SU-DHL-6 (cell line): ENCODE results near the gene JPH3.

Source experiments
- H2AFZ ChIP-seq: fragments of 200-600 bp; sonication (generic); 2 replicates; pipeline ENCODE4 v1.6.1; 2014; ENCODE audit warnings: low read depth, mild to moderate bottlenecking, moderate library complexity, mixed read lengths, antibody characterized with exemption, low read length; ENCODE audit not compliant: severe bottlenecking
- H3F3A ChIP-seq: fragments of 200-600 bp; shearing (Covaris generic); 2 replicates; pipeline ENCODE4 v1.6.0; 2016; ENCODE audit warnings: antibody characterized with exemption, mild to moderate bottlenecking; ENCODE audit not compliant: insufficient read depth
- H3K27ac ChIP-seq: fragments of 200-600 bp; sonication (generic); 2 replicates; pipeline ENCODE4 v1.5.1; 2016; ENCODE audit warnings: low read depth, mild to moderate bottlenecking, low read length, moderate library complexity, mixed read lengths
- H3K27me3 ChIP-seq: fragments of 200-600 bp; sonication (generic), shearing (Covaris generic); 2 replicates; pipeline ENCODE4 v1.6.0; 2014; ENCODE audit warnings: mild to moderate bottlenecking, low read length
- H3K36me3 ChIP-seq: fragments of 200-600 bp; sonication (generic); 2 replicates; pipeline ENCODE4 v1.6.1; 2014; ENCODE audit warnings: mild to moderate bottlenecking, low read length, mixed read lengths
- H3K4me2 ChIP-seq: fragments of 300-600, 200-600 bp; shearing (Covaris generic), sonication (generic); 2 replicates; pipeline ENCODE4 v1.6.0; 2014; ENCODE audit warnings: low read length, low read depth, mild to moderate bottlenecking; ENCODE audit not compliant: poor library complexity, severe bottlenecking
- H3K4me3 ChIP-seq: fragments of 200-600 bp; sonication (generic); 2 replicates; pipeline ENCODE4 v1.5.1; 2014; ENCODE audit warnings: antibody characterized with exemption, low read length, mild to moderate bottlenecking, mixed read lengths; ENCODE audit not compliant: insufficient read depth, poor library complexity, severe bottlenecking
- H3K79me2 ChIP-seq: fragments of 200-600 bp; sonication (generic); 2 replicates; pipeline ENCODE4 v1.6.1; 2014; ENCODE audit warnings: mild to moderate bottlenecking, low read length, moderate library complexity; ENCODE audit not compliant: insufficient read depth
- H3K9ac ChIP-seq: fragments of 200-600 bp; sonication (generic); 2 replicates; pipeline ENCODE4 v1.7.0; 2014; ENCODE audit warnings: mild to moderate bottlenecking, low read length
- H3K9me2 ChIP-seq: fragments of 200-600 bp; sonication (generic); replicated peaks from 2 replicates; pipeline ENCODE4 v1.6.1; 2014; ENCODE audit warnings: low read length; ENCODE audit not compliant: insufficient read depth
- H3K9me3 ChIP-seq: fragments of 200-600 bp; sonication (generic); 2 replicates; pipeline ENCODE4 v1.6.1; 2014; ENCODE audit warnings: low read length, mixed read lengths; ENCODE audit not compliant: insufficient read depth
- H4K20me1 ChIP-seq: fragments of 200-600 bp; sonication (generic); 2 replicates; pipeline ENCODE4 v1.6.1; 2014; ENCODE audit warnings: low read depth, mild to moderate bottlenecking, antibody characterized with exemption, low read length, moderate library complexity, mixed read lengths
- EZH2phosphoT487 ChIP-seq: fragments of 200-600 bp; sonication (generic), shearing (Covaris generic); conservative IDR thresholded peaks from 2 replicates; pipeline ENCODE4 v1.6.1; 2018; ENCODE audit warnings: mild to moderate bottlenecking, antibody characterized with exemption, low read length, moderate library complexity, mixed read lengths
- TF ChIP-seq, protein P1 (sequence below): fragments of 200-600 bp; sonication (generic); IDR thresholded peaks from one replicate; pipeline ENCODE4 v1.5.1; 2017; ENCODE audit warnings: antibody characterized with exemption, mild to moderate bottlenecking, low read length, moderate library complexity; ENCODE audit not compliant: insufficient read depth, poor library complexity, severe bottlenecking

The JPH3 gene

DNA sequence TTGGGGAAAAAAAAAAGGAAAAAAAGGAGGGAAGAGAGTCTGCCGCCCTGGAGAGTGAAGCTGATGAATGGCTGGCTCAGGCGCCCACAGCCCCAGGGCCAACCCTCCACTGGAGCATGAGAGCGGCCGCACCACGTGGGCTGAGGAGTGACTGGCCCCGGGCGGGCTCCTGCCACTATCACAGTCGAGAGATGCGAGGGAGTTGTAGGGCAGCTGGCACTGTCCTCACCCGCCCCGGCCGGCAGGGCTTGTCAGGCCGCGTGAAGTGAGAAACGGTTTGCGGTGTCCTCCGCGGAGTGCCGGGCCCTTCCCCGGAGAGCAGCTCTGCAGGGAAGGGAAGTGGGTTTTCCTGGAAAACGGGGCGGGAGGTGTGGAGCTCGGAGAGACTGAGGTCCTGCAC lies 45.9 kb downstream of the JPH3 start:
- no peaks in the 10 kb centered on the region for H3K9me3 ChIP-seq
- no peak overlapping the region for H3K4me2 ChIP-seq
- H3K36me3 ChIP-seq = no peaks in the 10 kb centered on the region
- no peak overlapping the region for H3K27ac ChIP-seq
- no peaks in the 10 kb centered on the region for H3K79me2 ChIP-seq
- TF ChIP-seq EZH2phosphoT487 = no peak
- TF ChIP-seq, protein P1, sequence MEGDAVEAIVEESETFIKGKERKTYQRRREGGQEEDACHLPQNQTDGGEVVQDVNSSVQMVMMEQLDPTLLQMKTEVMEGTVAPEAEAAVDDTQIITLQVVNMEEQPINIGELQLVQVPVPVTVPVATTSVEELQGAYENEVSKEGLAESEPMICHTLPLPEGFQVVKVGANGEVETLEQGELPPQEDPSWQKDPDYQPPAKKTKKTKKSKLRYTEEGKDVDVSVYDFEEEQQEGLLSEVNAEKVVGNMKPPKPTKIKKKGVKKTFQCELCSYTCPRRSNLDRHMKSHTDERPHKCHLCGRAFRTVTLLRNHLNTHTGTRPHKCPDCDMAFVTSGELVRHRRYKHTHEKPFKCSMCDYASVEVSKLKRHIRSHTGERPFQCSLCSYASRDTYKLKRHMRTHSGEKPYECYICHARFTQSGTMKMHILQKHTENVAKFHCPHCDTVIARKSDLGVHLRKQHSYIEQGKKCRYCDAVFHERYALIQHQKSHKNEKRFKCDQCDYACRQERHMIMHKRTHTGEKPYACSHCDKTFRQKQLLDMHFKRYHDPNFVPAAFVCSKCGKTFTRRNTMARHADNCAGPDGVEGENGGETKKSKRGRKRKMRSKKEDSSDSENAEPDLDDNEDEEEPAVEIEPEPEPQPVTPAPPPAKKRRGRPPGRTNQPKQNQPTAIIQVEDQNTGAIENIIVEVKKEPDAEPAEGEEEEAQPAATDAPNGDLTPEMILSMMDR = no peak
- no peak overlapping the region for H2AFZ ChIP-seq
- H3K27me3 ChIP-seq = no peaks in the 10 kb centered on the region
- H3F3A ChIP-seq = no peaks in the 10 kb centered on the region
- no peak overlapping the region for H3K9ac ChIP-seq
- H3K9me2 ChIP-seq = no peaks in the 10 kb centered on the region
- H3K4me3 ChIP-seq = no peak overlapping the region
- no peaks in the 10 kb centered on the region for H4K20me1 ChIP-seq

DNA sequence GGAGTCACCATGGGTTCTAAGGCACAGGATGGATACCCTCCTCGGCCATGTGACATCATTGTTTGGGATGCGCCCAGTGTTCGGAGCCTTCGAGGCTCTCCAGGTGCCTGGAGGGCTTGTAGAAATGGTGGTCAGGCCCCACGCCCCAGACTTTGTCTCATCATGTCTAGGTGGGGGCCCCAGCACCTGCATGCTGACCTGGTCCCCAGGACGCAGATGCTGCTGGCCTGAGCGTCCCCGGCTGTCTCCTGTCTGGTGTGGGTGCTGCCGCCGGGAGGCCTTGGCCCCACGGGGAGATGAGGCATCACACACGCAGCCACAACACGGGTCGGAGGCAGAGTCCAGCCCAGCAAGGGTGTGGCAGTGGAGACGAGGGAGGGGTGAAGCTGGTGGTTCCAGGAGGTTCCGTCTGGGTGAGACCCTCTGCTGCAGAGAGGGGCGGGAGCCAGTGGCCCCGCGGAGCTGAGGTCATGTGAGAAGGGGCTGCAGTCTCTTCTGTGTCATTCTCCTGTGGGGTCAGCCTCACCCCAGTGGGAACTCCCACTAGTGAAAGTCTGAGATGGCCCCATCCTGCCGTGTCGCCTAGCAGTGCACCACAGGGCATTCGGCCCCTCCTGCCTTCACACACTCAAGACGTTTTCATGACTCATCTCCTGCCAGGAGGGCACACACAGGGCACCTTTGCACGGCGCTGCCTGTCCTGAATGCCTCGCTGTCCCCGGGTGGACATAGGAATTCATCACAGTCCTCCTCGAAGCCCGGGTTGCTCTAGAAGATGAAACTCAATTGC lies 46.6 kb downstream of the JPH3 start:
- H3K4me3 ChIP-seq = no peak overlapping the region
- no peak overlapping the region for H3K9ac ChIP-seq
- no peaks in the 10 kb centered on the region for H3K36me3 ChIP-seq
- H2AFZ ChIP-seq = no peak overlapping the region
- no peaks in the 10 kb centered on the region for H3F3A ChIP-seq
- no peaks in the 10 kb centered on the region for H3K79me2 ChIP-seq
- no peak overlapping the region for H3K4me2 ChIP-seq
- H4K20me1 ChIP-seq = no peaks in the 10 kb centered on the region
- no peaks in the 10 kb centered on the region for H3K27me3 ChIP-seq
- no peak overlapping the region for H3K27ac ChIP-seq
- no peak for TF ChIP-seq EZH2phosphoT487
- TF ChIP-seq, protein P1 = no peak
- no peaks in the 10 kb centered on the region for H3K9me2 ChIP-seq
- no peaks in the 10 kb centered on the region for H3K9me3 ChIP-seq

DNA sequence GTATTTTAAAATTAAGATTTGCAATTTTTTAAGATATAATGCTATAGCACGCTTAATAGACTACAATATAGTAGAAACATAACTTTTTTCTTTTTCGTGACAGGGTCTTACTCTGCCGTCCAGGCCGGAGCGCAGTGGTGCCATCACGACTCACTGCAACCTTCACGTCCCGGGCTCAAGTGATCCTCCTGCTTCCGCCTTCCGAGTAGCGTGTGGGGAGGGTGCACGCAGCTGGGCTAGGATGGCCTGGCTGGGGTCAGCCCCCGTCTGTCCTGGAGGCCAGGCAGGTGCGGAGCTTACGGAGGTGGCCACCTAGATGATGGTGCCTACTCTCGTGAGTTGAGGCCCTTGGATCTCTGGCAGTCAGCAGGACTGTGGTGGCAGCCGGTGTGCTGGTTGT lies 50.1 kb downstream of the JPH3 start:
- no peaks in the 10 kb centered on the region for H3K9me3 ChIP-seq
- no peaks in the 10 kb centered on the region for H3K9me2 ChIP-seq
- H3K36me3 ChIP-seq = no peaks in the 10 kb centered on the region
- TF ChIP-seq, protein P1 = no peak
- no peak for TF ChIP-seq EZH2phosphoT487
- no peak overlapping the region for H3K9ac ChIP-seq
- H3F3A ChIP-seq = no peaks in the 10 kb centered on the region
- H2AFZ ChIP-seq = no peak overlapping the region
- H3K79me2 ChIP-seq = no peaks in the 10 kb centered on the region
- H3K4me3 ChIP-seq = no peak overlapping the region
- H3K27me3 ChIP-seq = no peaks in the 10 kb centered on the region
- no peaks in the 10 kb centered on the region for H4K20me1 ChIP-seq
- no peak overlapping the region for H3K4me2 ChIP-seq
- no peak overlapping the region for H3K27ac ChIP-seq
